IMR-90 (cell line): ENCODE measurements around the gene PNPLA2.

ENCODE experiments used
- BHLHE40 ChIP-seq: fragments of 150-350 bp; IDR thresholded peaks from 2 replicates; pipeline ENCODE4 v1.6.1; 2016; ENCODE audit warnings: mild to moderate bottlenecking, low read depth, low read length
- CEBPB ChIP-seq: IDR thresholded peaks from 2 replicates; pipeline ENCODE4 v1.6.1; 2012; ENCODE audit warnings: low read depth, low read length, improper control_type of control experiment
- CHD1 ChIP-seq: IDR thresholded peaks from 2 replicates; pipeline ENCODE4 v1.6.1; 2012; ENCODE audit warnings: low read depth, low read length, improper control_type of control experiment
- MAFK ChIP-seq: IDR thresholded peaks from 2 replicates; pipeline ENCODE4 v1.6.1; 2012; ENCODE audit warnings: low read depth, low read length, improper control_type of control experiment
- MAZ ChIP-seq: IDR thresholded peaks from 2 replicates; pipeline ENCODE4 v1.6.1; 2012; ENCODE audit warnings: low read depth, mild to moderate bottlenecking, low read length, improper control_type of control experiment, moderate library complexity, borderline replicate concordance
- MXI1 ChIP-seq: IDR thresholded peaks from 2 replicates; pipeline ENCODE4 v1.6.1; 2012; ENCODE audit warnings: low read depth, mild to moderate bottlenecking, low read length, moderate library complexity, borderline replicate concordance
- POLR2A ChIP-seq: IDR thresholded peaks from 2 replicates; pipeline ENCODE4 v1.6.1; 2012; ENCODE audit warnings: mild to moderate bottlenecking, low read depth, low read length
- RCOR1 ChIP-seq: IDR thresholded peaks from 2 replicates; pipeline ENCODE4 v1.6.1; 2012; ENCODE audit warnings: mild to moderate bottlenecking, low read length, improper control_type of control experiment; ENCODE audit not compliant: insufficient replicate concordance
- RFX5 ChIP-seq: IDR thresholded peaks from 2 replicates; pipeline ENCODE4 v1.8.0; 2012; ENCODE audit warnings: low read depth, mild to moderate bottlenecking, low read length, moderate library complexity
- SMC3 ChIP-seq: fragments of 150-350 bp; IDR thresholded peaks from 2 replicates; pipeline ENCODE4 v1.6.1; 2016; ENCODE audit warnings: low read depth, mild to moderate bottlenecking, antibody characterized with exemption, low read length, moderate library complexity
- USF2 ChIP-seq: fragments of 150-350 bp; IDR thresholded peaks from 2 replicates; pipeline ENCODE4 v1.6.1; 2017; ENCODE audit warnings: mild to moderate bottlenecking, antibody characterized with exemption, low read length, low read depth
- TF ChIP-seq, protein P1 (sequence below): conservative IDR thresholded peaks from 2 replicates; pipeline ENCODE4 v1.5.1; 2012; ENCODE audit warnings: mild to moderate bottlenecking, low read depth, low read length, improper control_type of control experiment

DNA sequence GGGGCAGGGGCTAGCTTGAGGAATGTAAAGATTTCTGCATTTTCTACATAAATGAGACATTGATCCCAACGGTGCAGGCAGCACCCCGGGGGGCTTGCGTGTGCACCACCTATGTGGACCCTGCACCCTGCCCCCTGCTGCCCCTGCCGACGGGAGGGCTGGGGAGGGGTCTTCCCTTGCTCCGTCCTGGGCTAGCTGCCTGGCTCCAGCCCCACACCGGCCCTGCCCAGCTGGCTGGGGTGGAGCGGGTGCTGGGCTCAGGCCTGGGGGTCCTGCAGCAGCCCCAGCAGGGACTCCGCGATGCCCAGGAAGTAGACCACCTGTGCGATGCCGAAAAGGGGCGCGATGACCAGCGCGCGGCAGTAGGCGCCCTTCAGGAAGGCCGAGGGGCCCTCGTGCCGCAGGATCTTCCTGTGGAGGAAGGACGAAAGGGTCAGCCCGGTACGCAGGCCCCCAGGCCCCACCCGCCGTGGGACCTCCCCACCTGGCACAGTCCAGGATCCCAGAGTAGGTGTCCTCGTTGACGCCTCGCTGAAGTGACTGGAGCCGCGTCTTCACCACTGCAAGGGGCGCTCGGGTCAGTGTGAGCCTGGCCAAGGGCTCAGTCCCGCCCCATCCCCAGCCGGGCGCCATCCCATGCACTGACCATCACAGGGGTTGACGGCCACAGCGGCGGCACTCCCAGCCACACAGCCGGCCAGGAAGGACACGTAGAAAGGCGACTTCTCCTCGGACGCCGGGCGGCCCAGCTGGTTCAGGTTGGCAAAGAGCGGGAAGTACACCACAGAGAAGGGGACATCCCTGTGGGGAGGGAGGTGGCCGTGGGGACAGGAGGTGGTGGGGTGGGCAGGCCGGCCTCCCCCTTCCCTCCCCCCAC is 26.8 kb upstream of the PNPLA2 start:
- TF ChIP-seq, protein P1, sequence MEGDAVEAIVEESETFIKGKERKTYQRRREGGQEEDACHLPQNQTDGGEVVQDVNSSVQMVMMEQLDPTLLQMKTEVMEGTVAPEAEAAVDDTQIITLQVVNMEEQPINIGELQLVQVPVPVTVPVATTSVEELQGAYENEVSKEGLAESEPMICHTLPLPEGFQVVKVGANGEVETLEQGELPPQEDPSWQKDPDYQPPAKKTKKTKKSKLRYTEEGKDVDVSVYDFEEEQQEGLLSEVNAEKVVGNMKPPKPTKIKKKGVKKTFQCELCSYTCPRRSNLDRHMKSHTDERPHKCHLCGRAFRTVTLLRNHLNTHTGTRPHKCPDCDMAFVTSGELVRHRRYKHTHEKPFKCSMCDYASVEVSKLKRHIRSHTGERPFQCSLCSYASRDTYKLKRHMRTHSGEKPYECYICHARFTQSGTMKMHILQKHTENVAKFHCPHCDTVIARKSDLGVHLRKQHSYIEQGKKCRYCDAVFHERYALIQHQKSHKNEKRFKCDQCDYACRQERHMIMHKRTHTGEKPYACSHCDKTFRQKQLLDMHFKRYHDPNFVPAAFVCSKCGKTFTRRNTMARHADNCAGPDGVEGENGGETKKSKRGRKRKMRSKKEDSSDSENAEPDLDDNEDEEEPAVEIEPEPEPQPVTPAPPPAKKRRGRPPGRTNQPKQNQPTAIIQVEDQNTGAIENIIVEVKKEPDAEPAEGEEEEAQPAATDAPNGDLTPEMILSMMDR = no peak
- TF ChIP-seq RCOR1 = no peak
- TF ChIP-seq POLR2A = no peak
- TF ChIP-seq BHLHE40 = no peak
- no peak for TF ChIP-seq SMC3
- no peak for TF ChIP-seq RFX5
- no peak for TF ChIP-seq MAZ
- TF ChIP-seq CEBPB = no peak
- TF ChIP-seq MAFK = no peak
- no peak for TF ChIP-seq MXI1
- no peak for TF ChIP-seq USF2
- no peak for TF ChIP-seq CHD1
